GM18858 (cell line): ENCODE results near the gene CDC42BPB.
"Not testable (repeated sequence)": the region's sequence is repeated elsewhere in the genome, so short reads cannot be mapped to it uniquely, and the experiment has no call there.

Experiments used
- ATAC-seq: cut with Tn5 transposase; IDR thresholded peaks from one replicate; pipeline ENCODE4 v1.9.1; 2021; ENCODE audit not compliant: unreplicated experiment

CDC42BPB gene

DNA sequence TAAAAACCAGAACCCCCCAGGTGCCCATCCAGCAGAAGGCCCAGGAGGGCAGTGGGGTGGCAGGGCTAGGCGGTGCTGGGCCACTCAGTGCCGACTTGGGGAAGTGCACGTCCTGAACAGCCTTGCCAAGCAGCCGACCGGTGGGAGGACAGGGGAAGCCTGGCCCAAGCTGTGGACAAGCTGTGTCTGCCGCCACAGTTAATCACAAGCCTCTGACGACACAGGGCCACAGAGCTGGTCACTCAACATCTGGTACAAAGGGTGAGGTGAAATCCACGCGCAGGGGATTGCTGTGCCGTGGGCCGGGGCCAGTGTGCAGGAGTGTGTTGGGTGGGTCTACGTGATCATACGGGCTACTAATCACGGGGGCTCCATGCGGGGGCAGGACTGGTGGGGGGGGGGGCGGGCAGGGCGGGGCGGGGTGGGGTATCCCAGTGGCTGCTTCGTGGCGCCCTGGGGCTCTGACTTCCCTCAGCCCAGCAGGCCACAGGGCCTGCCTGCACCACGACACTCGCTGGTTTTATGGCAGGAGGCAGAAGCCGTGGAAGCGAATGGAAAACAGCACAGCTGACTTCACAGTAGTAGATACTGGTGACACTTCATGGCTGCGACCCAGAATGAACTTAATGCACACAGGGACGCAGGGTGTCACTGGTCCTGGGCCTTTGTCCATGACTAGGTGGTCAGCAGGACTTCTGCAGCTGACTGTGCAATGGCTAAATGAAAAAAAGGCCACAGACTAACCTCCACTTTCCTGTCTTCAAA, 124.7 kb downstream of the CDC42BPB start:
- ATAC-seq = no peak

DNA sequence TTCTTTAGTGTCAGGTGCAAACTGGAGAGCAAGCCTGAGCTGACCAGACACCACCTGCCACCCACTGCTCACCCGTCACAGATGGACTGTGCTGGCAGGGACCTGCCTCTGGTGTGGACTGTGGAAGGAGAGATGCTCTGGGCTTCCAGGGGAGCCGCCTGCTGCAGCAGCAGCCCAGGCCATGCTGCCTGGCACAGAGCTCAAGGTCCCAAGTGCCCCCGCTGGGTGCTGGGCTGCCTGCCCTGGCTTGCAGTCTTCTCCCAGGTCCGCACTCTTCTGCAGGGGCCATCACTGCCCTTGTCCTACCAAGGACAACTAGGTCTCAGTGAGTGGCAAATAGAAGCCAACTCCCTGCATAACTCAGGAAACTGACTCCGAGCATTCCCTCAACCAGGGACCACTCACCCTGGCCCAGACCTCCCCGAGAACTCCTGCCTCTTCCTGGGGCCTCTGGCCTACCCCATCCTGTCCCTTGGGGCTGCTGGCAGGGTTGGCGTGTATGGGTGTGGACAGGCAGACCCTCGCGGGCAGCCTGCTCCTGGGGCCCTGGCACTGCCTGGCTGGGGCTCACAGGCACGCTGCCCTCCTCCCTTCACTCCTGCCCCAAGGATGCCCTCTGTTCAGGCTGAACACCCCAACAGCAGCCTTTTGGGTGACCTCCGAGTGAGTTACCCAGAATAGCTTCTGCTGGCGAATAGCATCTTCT, 125.6 kb downstream of the CDC42BPB start:
- no peak for ATAC-seq

GRCh38 chr14:102930753-102931579, 126.4 kb downstream of the CDC42BPB start:
- ATAC-seq = no peak

GRCh38 chr14:102930138-102930752, 127.1 kb downstream of the CDC42BPB start:
- ATAC-seq = no peak

DNA sequence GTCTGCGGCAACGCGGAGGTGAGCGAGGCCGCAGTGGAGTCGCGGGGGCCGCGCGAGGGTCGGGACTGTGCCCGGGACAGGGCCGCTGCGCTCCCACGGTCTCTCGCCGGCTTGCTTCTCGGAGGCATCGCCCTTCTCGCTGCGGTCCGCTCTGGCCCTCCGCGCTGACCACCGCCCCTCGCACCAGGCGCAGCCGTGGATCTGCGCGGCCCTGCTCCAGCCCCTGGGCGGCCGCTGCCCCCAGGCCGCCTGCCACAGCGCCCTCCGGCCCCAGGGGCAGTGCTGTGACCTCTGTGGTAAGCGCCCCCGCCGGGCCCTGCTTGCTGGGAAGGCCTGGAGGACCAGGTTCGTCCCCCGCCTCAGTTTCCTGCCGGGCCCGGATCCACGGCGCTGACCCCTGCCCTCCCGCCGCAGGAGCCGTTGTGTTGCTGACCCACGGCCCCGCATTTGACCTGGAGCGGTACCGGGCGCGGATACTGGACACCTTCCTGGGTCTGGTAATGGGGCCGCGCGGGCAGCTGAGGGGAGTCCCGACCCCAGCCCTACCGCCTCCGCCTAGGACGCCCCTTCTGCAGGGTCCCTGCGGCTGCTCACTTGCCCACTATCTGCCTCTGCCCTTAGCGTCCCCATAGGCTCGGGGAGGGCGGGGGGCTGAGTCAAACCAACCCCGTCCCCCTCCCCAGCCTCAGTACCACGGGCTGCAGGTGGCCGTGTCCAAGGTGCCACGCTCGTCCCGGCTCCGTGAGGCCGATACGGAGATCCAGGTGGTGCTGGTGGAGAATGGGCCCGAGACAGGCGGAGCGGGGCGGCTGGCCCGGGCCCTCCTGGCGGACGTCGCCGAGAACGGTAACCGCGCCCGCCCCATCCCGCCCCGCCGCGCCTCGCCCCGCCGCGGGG, 127.9 kb downstream of the CDC42BPB start:
- no peak for ATAC-seq

- no peak for ATAC-seq
These were observed 128.7 kb downstream of the CDC42BPB start for GRCh38 chr14:102928412-102929240.

- no peak for ATAC-seq
These were observed 129.4 kb downstream of the CDC42BPB start for GRCh38 chr14:102927878-102928411.

DNA sequence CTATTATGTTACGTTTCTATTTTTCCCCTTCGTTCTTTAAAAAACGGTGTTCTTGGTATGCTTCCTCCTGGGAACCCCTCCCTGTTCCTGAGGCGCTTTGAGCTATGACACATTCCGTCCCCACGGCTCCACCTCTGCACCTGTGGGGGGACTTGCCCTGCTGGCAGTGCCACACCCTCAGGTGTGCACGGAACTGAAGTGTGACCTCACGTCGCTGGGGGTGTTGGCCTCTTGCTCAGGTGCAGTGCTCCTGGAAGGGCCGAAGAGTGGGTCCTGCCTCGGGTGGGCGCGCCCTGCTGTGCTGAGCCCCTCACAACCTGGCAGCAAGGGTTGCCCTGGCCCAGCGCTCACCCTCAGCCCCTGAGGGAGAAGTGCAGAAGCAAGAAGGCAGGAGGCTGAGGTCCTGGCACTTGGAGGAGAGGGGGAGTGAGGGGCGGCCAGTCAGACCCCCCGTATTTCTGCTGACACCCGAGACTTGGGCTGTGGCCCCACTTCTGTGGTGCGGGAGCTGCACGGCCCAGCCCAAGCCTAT, 129.9 kb downstream of the CDC42BPB start:
- no peak for ATAC-seq

- not testable (repeated sequence) for ATAC-seq
These were observed 130.5 kb downstream of the CDC42BPB start for GRCh38 chr14:102926840-102927239.

DNA sequence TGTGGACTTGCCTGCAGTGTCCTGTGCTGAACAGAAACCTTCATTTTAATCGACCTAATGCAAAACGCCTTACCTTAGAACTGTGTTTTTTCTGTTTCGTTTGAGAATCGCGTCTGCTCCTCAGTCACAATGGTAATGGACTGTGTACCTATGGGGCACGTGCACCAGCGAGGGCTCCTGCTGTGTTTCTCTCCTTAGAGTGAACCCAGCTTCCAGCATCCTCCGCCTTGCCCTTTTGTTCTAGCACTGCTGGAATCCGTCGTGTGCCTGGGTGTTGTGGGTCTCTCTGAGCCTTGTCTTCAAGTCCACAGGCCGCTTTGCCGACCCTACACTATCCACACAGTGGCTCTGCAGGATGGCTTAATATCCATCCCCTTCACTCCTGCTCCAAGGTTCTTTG, 131.2 kb downstream of the CDC42BPB start:
- ATAC-seq = no peak

DNA sequence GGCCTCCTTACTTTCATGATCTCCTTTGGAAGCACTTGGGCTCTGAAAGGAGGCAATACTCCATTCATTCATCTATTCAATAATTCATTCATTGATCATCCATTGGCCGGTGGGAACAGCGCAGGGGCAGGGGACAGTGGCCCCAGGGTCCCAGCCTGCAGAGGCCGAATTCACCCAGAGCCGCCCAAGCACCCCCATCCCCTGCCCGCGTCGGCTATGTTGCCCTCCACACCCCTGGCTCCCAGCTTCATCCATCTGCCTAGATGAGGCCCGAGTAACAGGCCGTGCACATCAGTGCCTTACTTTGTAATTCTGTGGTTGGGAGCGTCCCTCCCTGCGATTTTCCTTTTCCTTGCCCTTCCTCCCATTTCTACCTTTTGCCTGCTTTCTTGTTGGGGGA, 131.7 kb downstream of the CDC42BPB start:
- ATAC-seq = no peak

DNA sequence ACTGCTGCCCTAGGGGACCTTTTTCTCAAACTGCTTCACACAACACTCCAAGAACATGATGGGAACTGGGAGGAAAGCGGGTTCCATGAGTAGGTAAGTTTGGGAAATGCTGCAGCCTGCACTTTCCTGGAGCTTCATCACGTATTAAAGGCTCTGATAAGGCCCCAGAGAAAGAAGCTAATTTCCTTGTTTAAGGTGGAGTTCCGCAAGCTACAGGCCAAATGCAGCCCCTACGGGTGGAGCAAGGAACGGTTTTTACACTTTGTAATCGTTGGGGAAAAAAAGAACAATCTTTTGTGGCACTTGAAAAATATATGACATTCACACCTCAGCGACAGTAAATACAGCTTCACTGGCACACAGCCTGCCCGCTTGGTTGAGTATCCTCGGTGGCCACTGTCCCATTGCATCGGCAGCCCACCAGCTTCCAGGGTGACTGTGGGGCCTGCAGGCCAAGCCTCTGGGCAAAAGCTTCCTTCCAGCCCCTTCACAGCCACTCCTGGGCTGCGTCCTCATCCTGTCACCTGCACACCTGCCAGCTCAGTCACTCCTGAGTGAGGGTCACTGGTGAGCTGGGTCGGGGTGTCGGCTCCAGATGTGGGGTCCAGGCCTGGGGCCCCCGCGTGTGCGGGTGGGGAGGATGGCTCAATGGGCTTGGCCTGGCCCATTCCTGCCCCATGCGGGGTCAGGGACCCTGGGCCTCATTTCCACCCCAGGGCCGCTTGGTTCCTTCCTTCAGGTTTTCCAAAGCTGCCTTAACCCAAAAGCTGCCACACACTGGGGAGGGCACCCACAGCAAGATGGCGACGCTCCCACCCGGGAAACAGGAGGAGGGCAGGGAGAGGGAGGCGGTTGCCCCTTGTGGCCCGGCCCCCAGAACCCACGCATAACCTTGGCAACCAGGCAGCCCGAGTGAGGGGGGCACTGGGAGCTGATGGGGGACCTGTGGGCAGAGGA, 132.4 kb downstream of the CDC42BPB start:
- no peak for ATAC-seq

GRCh38 chr14:102923925-102924486, 133.3 kb downstream of the CDC42BPB start:
- no peak for ATAC-seq

- ATAC-seq = no peak
These were observed 134.0 kb downstream of the CDC42BPB start for GRCh38 chr14:102923201-102923924.

DNA sequence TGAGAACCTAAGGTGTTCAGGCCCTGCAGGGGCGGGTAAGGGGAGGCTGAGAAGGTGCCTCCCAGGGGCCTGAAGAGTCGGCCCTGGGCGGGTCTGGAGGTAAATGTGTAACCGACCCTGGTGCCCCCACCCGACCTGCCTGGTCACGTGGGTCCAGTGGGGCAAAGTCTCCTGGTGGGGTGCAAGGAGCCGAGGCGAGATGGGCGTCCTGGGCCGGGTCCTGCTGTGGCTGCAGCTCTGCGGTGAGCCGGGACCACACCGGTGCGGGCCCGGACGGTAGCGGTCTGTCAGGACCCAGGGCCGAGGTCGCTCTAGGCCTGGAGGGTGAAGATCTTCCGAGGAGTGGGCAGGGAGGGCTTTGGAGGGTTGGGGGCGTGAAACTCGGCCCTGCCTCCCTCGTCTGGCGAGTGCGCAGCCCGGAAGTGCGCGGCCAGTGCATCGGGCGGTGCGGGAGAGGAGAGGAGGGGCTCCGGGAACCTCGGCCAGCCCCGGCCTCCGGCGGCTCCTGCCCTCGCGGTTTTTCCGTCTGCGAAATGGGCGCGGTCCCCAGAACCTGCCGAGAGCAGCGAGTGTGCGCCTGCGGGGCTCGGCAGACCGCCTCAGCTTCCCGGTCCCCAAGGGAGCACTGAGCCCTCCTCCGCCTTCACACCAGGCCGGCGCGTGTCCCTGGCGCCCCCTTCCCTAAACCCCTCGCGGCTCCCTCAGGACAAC, 134.7 kb downstream of the CDC42BPB start, which contains the start of gene AMN:
Gene AMN, plus strand, starts transcription at position 174 of the 711 bp plus-strand sequence. Its CDS starts 26 bp downstream, at position 200.
- no peak for ATAC-seq

DNA sequence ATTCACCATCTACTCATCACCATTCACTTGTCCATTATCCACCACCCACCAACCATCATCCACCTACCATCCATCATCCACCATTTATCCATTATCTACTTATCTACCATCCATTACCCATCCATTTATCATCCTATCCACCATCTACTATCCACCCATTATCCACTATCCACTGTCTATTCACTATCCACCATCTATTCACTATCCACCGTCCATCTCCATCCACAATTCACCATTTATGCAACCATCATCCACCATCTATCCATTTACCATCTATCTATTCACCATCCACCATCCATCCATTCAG, 136.4 kb downstream of the CDC42BPB start:
- ATAC-seq = no peak
